Kidney (tissue), 14 donors: ENCODE measurements around the gene ATP1A2. TPM values are rescaled to one million over a fixed set of nuclear protein-coding genes. Genes with fewer than 3 reads are reported as not detected.

Experiments used
- DNase-seq, 5 donors: peaks; one replicate each; pipeline ENCODE4 v3.0.0-alpha.2; 2013 to 2020
- FAIRE-seq: peaks from 2 replicates; lab custom pipeline; 2012; peaks lifted over from hg19 to GRCh38; lab: Jason Lieb, UNC
- H3K27ac ChIP-seq, 2 donors: one replicate each; pipeline ENCODE4 v1.7.0; 2013; ENCODE audit warnings: low read depth in 2 of 2, low read length in 2 of 2, inconsistent platforms in 1 of 2
- H3K27me3 ChIP-seq: one replicate; pipeline ENCODE4 v1.7.1; 2013; ENCODE audit warnings: low read length, inconsistent platforms; ENCODE audit not compliant: control insufficient read depth, insufficient read depth
- H3K36me3 ChIP-seq, 3 donors: one replicate each; pipeline versions ENCODE4 v1.7.0 to v1.7.1; 2013; ENCODE audit warnings: low read length in 3 of 3, control low read depth in 1 of 3, inconsistent platforms in 1 of 3; ENCODE audit not compliant: insufficient read depth in 3 of 3, control insufficient read depth in 2 of 3
- H3K4me1 ChIP-seq, 3 donors: one replicate each; pipeline versions ENCODE4 v1.7.0 to v1.7.1; 2013; ENCODE audit warnings: low read length in 3 of 3, inconsistent platforms in 1 of 3, low read depth in 1 of 3; ENCODE audit not compliant: control insufficient read depth in 2 of 3, insufficient read depth in 2 of 3
- H3K4me3 ChIP-seq, 3 donors: one replicate each; pipeline versions ENCODE4 v1.7.0 to v1.8.1; 2013; ENCODE audit warnings: low read length in 3 of 3, control low read depth in 1 of 3, inconsistent platforms in 1 of 3
- H3K9ac ChIP-seq, 3 donors: one replicate each; pipeline versions ENCODE4 v1.7.0 to v1.7.1; 2013; ENCODE audit warnings: low read length in 3 of 3, control low read depth in 1 of 3, inconsistent platforms in 1 of 3
- H3K9me3 ChIP-seq, 3 donors: one replicate each; pipeline versions ENCODE4 v1.7.0 to v1.7.1; 2013; ENCODE audit warnings: low read length in 3 of 3, control low read depth in 1 of 3, inconsistent platforms in 1 of 3; ENCODE audit not compliant: control insufficient read depth in 2 of 3, insufficient read depth in 1 of 3
- intact Hi-C: fragments of 100-400 bp; cut with DNase I; formaldehyde crosslinking; loops from one replicate; pipeline ENCODE4 v1.11.1; 2022
- polyA plus RNA-seq: library from polyadenylated mRNA; stranded (reverse); fragments of 350-450 nt; fragmentation: Illumina TruSeq; extraction: RNeasy Lipid Tissue Mini Kit (QIAGEN cat#74804); gene quantifications from one replicate; pipeline ENCODE4 v1.2.3, GENCODE V29; 2014; ENCODE audit warnings: low read depth, low replicate concordance; ENCODE audit not compliant: insufficient read depth
- total RNA-seq: library from RNA; stranded (reverse); fragmentation: NEBNext Ultra II Directional; extraction: Animal tissue kit (Norgen Biotek cat#: 25700); gene quantifications from one replicate; pipeline ENCODE4 v1.2.1, GENCODE V29; 2021
- TF ChIP-seq, protein P1 (sequence below): IDR thresholded peaks from 3 replicates; pipeline ENCODE4 v1.5.1; 2012; ENCODE audit warnings: mild to moderate bottlenecking, moderate library complexity, borderline replicate concordance; ENCODE audit not compliant: insufficient read depth; ENCODE audit errors: extremely low read depth
- donor health status: control.
- donor health status: control.
- donor health status: control.
- donor health status: control.
- donor health status: control.
- donor health status: DM: yes; HTN: yes; CAD: no.
- donor health status: Normal renal cell carcinoma (clear cell type).

ATP1A2 gene
- total and polyA plus RNA-seq, 2 donors from 2014 or later, result 4.1 to 5.5 TPM

DNA sequence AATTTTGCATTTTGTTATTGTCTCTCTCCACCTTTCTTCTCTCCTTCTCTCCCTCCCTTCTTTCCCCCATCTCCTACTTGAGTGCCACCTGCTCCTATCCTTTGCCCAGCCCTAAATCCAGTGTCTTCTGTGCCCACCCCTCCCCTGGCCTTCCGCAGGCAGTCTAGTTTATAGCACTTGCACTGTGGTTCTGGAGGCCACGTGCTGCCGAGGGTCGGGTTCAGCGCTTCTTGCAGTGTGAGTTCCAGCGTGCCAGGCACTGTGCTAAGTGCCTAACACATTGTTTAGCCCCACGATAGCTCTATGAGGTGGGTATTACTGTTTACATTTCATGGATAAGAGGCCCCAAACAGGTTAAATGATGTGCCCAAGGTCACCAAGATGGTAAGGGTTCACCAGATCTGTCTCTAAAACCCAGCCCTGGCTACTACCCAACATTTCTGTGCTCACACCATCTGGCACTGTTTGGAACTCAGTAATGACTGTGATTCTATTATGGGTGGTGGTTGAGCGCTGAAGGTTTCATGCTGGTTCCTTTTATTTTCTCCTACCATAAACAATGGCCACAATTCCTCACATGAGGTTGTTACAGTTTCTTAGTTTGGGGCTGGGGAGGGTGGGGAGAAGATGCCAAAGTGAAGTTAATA, 21.8 kb downstream of the ATP1A2 start:
- Histone ChIP-seq H3K9me3 (no peaks in the 10 kb centered on the region), H3K36me3 (no peaks in the 10 kb centered on the region), H3K27ac (no peak overlapping the region), H3K9ac (no peak overlapping the region), H3K4me1 (no peaks in the 10 kb centered on the region), H3K4me3 (no peak overlapping the region), H3K27me3 (no peaks in the 10 kb centered on the region)
- no peak for DNase-seq
- intact Hi-C loops, result no loop called here
- FAIRE-seq, result no peak
- TF ChIP-seq, protein P1, sequence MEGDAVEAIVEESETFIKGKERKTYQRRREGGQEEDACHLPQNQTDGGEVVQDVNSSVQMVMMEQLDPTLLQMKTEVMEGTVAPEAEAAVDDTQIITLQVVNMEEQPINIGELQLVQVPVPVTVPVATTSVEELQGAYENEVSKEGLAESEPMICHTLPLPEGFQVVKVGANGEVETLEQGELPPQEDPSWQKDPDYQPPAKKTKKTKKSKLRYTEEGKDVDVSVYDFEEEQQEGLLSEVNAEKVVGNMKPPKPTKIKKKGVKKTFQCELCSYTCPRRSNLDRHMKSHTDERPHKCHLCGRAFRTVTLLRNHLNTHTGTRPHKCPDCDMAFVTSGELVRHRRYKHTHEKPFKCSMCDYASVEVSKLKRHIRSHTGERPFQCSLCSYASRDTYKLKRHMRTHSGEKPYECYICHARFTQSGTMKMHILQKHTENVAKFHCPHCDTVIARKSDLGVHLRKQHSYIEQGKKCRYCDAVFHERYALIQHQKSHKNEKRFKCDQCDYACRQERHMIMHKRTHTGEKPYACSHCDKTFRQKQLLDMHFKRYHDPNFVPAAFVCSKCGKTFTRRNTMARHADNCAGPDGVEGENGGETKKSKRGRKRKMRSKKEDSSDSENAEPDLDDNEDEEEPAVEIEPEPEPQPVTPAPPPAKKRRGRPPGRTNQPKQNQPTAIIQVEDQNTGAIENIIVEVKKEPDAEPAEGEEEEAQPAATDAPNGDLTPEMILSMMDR, result no peak

DNA sequence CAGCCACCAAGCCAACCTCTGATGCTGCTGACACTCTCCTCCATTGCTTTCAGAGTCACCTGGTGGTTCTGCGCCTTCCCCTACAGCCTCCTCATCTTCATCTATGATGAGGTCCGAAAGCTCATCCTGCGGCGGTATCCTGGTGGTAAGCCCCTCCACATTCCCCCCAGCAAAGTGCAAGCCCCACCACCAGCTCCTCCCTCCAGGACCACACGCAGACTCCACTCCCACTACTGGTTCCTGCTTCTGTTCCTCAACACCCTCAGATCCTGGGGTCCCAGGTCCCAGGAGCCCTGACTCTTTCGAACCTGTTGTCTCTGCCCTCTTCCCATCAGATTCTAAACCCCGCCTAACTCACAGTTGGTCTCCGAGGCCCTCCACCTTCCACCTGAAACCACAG, 24.3 kb downstream of the ATP1A2 start:
- FAIRE-seq (no peak), DNase-seq (no peak)
- TF ChIP-seq, protein P1, result no peak
- H3K4me1 ChIP-seq, result no peaks in the 10 kb centered on the region
- H3K4me3 ChIP-seq, result no peak overlapping the region
- no peak overlapping the region for H3K27ac ChIP-seq
- intact Hi-C loops, result no loop called here
- H3K36me3 ChIP-seq, result no peaks in the 10 kb centered on the region
- H3K9ac ChIP-seq, result no peak overlapping the region
- no peaks in the 10 kb centered on the region for H3K27me3 ChIP-seq
- H3K9me3 ChIP-seq, result no peaks in the 10 kb centered on the region

DNA sequence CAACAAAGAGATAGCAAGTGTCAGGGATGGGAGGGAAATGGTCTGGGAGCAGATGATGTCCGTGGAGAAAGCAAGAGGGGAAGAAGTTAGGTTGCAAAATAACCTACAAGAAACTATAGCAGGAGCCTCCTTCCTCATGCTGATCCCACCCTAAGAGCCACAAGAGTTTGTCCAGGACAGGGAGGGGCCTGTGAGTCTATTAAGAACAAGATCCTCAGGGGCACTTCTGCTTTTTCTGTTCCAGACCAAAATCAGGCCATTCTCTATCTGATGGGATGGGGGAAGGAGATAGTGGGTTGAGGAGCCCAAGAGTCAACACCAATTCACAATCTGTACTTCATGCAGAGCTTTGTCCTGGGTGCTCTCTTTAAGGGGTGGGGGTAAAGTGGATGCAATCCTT, 28.1 kb downstream of the ATP1A2 start:
- H3K9ac ChIP-seq, result no peak overlapping the region
- no peaks in the 10 kb centered on the region for H3K4me1 ChIP-seq
- H3K4me3 ChIP-seq, result no peak overlapping the region
- TF ChIP-seq, protein P1, result no peak
- H3K27me3 ChIP-seq, result no peaks in the 10 kb centered on the region
- FAIRE-seq (no peak), DNase-seq (no peak)
- no peak overlapping the region for H3K27ac ChIP-seq
- no peaks in the 10 kb centered on the region for H3K9me3 ChIP-seq
- H3K36me3 ChIP-seq, result no peaks in the 10 kb centered on the region
- intact Hi-C loops, result no loop called here

DNA sequence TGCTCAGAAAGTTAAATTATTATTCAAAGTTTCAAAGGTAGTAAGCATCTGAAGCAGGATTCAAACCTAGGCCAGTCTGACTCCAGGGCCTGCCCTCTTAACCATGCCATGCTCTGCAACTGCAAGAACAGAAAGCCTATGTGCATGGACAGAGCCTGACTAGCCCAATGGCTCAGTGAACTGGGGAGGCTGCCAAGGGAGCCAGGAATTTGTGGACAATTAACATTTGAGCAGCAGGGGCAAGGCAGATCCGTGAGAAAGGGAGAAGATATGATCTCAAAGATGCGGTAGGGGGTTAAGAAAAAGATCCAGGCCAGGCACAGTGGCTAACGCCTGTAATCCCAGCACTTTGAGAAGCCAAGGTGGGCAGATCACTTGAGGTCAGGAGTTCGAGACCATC, 29.4 kb downstream of the ATP1A2 start:
- Histone ChIP-seq H3K9ac (no peak overlapping the region), H3K4me3 (no peak overlapping the region), H3K9me3 (no peaks in the 10 kb centered on the region), H3K36me3 (no peaks in the 10 kb centered on the region), H3K27me3 (no peaks in the 10 kb centered on the region), H3K4me1 (no peaks in the 10 kb centered on the region), H3K27ac (no peak overlapping the region)
- intact Hi-C loops, result no loop called here
- DNase-seq (no peak), FAIRE-seq (no peak)
- TF ChIP-seq, protein P1, result no peak
